Suprapubic skin (tissue), 4 donors: ENCODE data around the gene ZFR.

Source experiments
- CTCF ChIP-seq, 2 donors: fragments of 200-600 bp in 1 of 2; fragments of 450-650 bp in 1 of 2; sonication (generic) in 1 of 2; IDR thresholded peaks; one replicate each; pipeline ENCODE4 v1.5.1; 2016 to 2019; ENCODE audit warnings: antibody characterized with exemption in 2 of 2, mild to moderate bottlenecking in 1 of 2, moderate library complexity in 1 of 2
- EP300 ChIP-seq: sonication (generic); formaldehyde crosslinking; IDR thresholded peaks from one replicate; pipeline ENCODE4 v1.6.1; 2017; ENCODE audit warnings: antibody characterized with exemption
- POLR2A ChIP-seq, 2 donors: fragments of 450-650 bp; IDR thresholded peaks; one replicate each; pipeline ENCODE4 v1.6.1; 2017; ENCODE audit warnings: antibody characterized with exemption in 2 of 2, mild to moderate bottlenecking in 2 of 2, moderate library complexity in 2 of 2
- POLR2AphosphoS5 ChIP-seq, 3 donors: sonication (generic); formaldehyde crosslinking; IDR thresholded peaks; one replicate each; pipeline ENCODE4 v1.6.1; 2017; ENCODE audit warnings: antibody characterized with exemption in 3 of 3

DNA sequence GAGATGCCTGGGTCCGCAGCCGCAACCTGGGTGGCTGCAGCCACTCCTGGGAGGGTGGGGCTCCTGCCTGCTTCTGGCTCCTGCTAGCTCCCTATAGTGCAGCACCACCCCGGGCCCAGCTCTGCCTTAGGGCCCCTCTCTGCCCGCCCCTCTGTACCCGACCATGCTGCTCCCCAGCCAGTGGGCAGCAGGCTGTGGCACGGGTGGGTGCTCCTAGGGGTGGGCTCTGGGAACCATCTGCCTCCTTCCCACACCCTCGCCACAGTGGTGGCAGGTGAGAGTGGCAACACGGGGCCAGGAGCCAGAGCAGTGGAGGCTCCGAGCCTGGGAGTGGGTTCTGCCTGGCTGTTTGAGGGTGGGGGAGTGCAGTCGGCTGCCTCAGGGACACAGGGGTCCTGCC is 124.0 kb downstream of the ZFR start:
- TF ChIP-seq CTCF (IDR thresholded peaks at IDR 0.05) (no peak), POLR2A (IDR thresholded peaks at IDR 0.05) (no peak), POLR2AphosphoS5 (IDR thresholded peaks at IDR 0.05) (no peak), EP300 (no peak)
